Cardiac muscle cell (in vitro differentiated cells and primary cell): Measurements from ENCODE around the gene ABHD6. TPM values are rescaled to one million over a fixed set of nuclear protein-coding genes. Genes with fewer than 3 reads are reported as not detected.

Experiments
- DNase-seq, 2 donors: peaks; one replicate each; pipeline versions ENCODE4 v3.0.0 to v3.0.0-alpha.2; 2010 to 2017; ENCODE audit warnings: low read depth in 1 of 2, low spot score in 1 of 2
- H3K27ac ChIP-seq: fragments of 200-600 bp; sonication (generic); 2 replicates; pipeline ENCODE4 v1.5.1; 2016
- H3K27me3 ChIP-seq: fragments of 200-600 bp; sonication (generic); 2 replicates; pipeline ENCODE4 v1.6.0; 2016; ENCODE audit warnings: control low read depth
- H3K36me3 ChIP-seq: fragments of 200-600 bp; sonication (generic); 2 replicates; pipeline ENCODE4 v1.5.1; 2016; ENCODE audit warnings: control low read depth
- H3K4me1 ChIP-seq: fragments of 200-600 bp; sonication (generic); 2 replicates; pipeline ENCODE4 v1.8.1; 2017; ENCODE audit warnings: low read depth, mild to moderate bottlenecking, mixed run types
- H3K4me3 ChIP-seq: fragments of 200-600 bp; sonication (generic); 2 replicates; pipeline ENCODE4 v1.5.1; 2016; ENCODE audit warnings: mild to moderate bottlenecking
- H3K9me3 ChIP-seq: fragments of 200-600 bp; sonication (generic); 2 replicates; pipeline ENCODE4 v1.5.1; 2017; ENCODE audit warnings: low read depth, mild to moderate bottlenecking, control low read depth
- CTCF ChIP-seq: IDR thresholded peaks from 2 replicates; pipeline ENCODE4 v1.5.1; 2012; ENCODE audit warnings: low read depth, mild to moderate bottlenecking, low read length
- polyA plus RNA-seq: library from polyadenylated mRNA; unstranded; fragments of >200 nt; fragmentation: Nextera tagmentation; extraction: Ambion mirVana; gene quantifications from 2 replicates; pipeline ENCODE4 v1.2.1, GENCODE V29; 2016
- total RNA-seq: library from RNA; depleted of rRNA; stranded (reverse); fragments of >200 nt; gene quantifications from 2 replicates; pipeline ENCODE4 v1.2.3, GENCODE V29; 2016

ABHD6 gene
- total and polyA plus RNA-seq, 2 experiments from 2014 or later: 12.9 to 31.4 TPM

- no peak overlapping the region for H3K27ac ChIP-seq
- TF ChIP-seq CTCF: no peak
- H3K4me1 ChIP-seq: peaks cover 3% of the 10 kb centered on the region
Observed at GRCh38 chr3:58209933-58210332, 27.7 kb upstream of the ABHD6 start.

GRCh38 chr3:58210761-58211460 lies 26.7 kb upstream of the ABHD6 start, which contains the start of gene DNASE1L3:
Gene DNASE1L3, minus strand, starts transcription at chr3:58210972. Its CDS starts 66 bp downstream, at chr3:58210906.
- no peak within 1 kb of the TSS for H3K4me3 ChIP-seq
- no peaks in the 10 kb centered on the region for H3K9me3 ChIP-seq
- H3K36me3 ChIP-seq: no peaks in the 10 kb centered on the region
- DNase-seq: peak in 1 of 2 donors; percentile 54
- no peak for TF ChIP-seq CTCF
- peaks cover 3% of the 10 kb centered on the region for H3K4me1 ChIP-seq
- H3K27ac ChIP-seq: no peak within 1 kb of the TSS
- H3K27me3 ChIP-seq: peaks cover 4% of the 10 kb centered on the region

More at GRCh38 chr3:58209933-58210332, 27.7 kb upstream of the ABHD6 start:
- DNase-seq: no peak
- H3K27me3 ChIP-seq: peaks cover 4% of the 10 kb centered on the region
- H3K36me3 ChIP-seq: no peaks in the 10 kb centered on the region
- no peak overlapping the region for H3K4me3 ChIP-seq
- no peaks in the 10 kb centered on the region for H3K9me3 ChIP-seq

- Histone ChIP-seq H3K9me3 (no peaks in the 10 kb centered on the region), H3K4me1 (no peaks in the 10 kb centered on the region), H3K27me3 (peaks cover 4% of the 10 kb centered on the region), H3K27ac (no peak overlapping the region), H3K4me3 (no peak overlapping the region), H3K36me3 (no peaks in the 10 kb centered on the region)
- no peak for DNase-seq
- TF ChIP-seq CTCF: no peak
Observed at GRCh38 chr3:58214484-58215316, 22.9 kb upstream of the ABHD6 start.

- Histone ChIP-seq H3K4me1 (no peaks in the 10 kb centered on the region), H3K36me3 (no peaks in the 10 kb centered on the region), H3K4me3 (no peak overlapping the region), H3K9me3 (no peaks in the 10 kb centered on the region), H3K27me3 (peaks cover 2% of the 10 kb centered on the region), H3K27ac (no peak overlapping the region)
- no peak for DNase-seq
- no peak for TF ChIP-seq CTCF
Observed at GRCh38 chr3:58215317-58216025, 22.1 kb upstream of the ABHD6 start.

- DNase-seq: no peak
- Histone ChIP-seq H3K4me3 (no peak overlapping the region), H3K27me3 (no peaks in the 10 kb centered on the region), H3K4me1 (no peaks in the 10 kb centered on the region), H3K27ac (no peak overlapping the region), H3K9me3 (no peaks in the 10 kb centered on the region), H3K36me3 (no peaks in the 10 kb centered on the region)
- TF ChIP-seq CTCF: no peak
Observed at GRCh38 chr3:58216496-58217195, 20.9 kb upstream of the ABHD6 start.
